ENCODE results near the gene MYEOV.

GRCh38 chr11:69297787-69298266 lies 3.9 kb downstream of the MYEOV start:
- TF ChIP-seq POLR2A (IDR thresholded peaks at IDR 0.05) (no peak), CTCF (IDR thresholded peaks at IDR 0.05) (no peak), EP300 (IDR thresholded peaks at IDR 0.05) (no peak)
